Effector memory CD4-positive, alpha-beta T cell (primary cell): Measurements from ENCODE around the gene TRAPPC11.

ENCODE experiments used
- DNase-seq, 3 donors: peaks; one replicate each; pipeline ENCODE4 v3.0.0-alpha.2; 2020
- H3K27ac ChIP-seq: 2 replicates; pipeline ENCODE4 v1.7.0; 2013; ENCODE audit warnings: mild to moderate bottlenecking, low read length, moderate library complexity; ENCODE audit not compliant: insufficient read depth, poor library complexity, severe bottlenecking
- H3K27me3 ChIP-seq: replicated peaks from 2 replicates; pipeline ENCODE4 v1.7.0; 2013; ENCODE audit warnings: mild to moderate bottlenecking, low read length; ENCODE audit not compliant: insufficient read depth, control insufficient read depth, poor library complexity, severe bottlenecking
- H3K36me3 ChIP-seq: 2 replicates; pipeline ENCODE4 v1.7.0; 2013; ENCODE audit warnings: mild to moderate bottlenecking, low read length, moderate library complexity; ENCODE audit not compliant: control insufficient read depth, insufficient read depth
- H3K4me1 ChIP-seq: 2 replicates; pipeline ENCODE4 v1.7.0; 2013; ENCODE audit warnings: low read length, mild to moderate bottlenecking; ENCODE audit not compliant: control insufficient read depth, insufficient read depth, poor library complexity, severe bottlenecking
- H3K4me3 ChIP-seq: 2 replicates; pipeline ENCODE4 v1.7.0; 2013; ENCODE audit warnings: low read length, low read depth, mild to moderate bottlenecking; ENCODE audit not compliant: insufficient read depth, poor library complexity, severe bottlenecking
- H3K9me3 ChIP-seq: 2 replicates; pipeline ENCODE4 v1.7.0; 2013; ENCODE audit warnings: mild to moderate bottlenecking, low read length, moderate library complexity; ENCODE audit not compliant: control insufficient read depth

Gene TRAPPC11

DNA sequence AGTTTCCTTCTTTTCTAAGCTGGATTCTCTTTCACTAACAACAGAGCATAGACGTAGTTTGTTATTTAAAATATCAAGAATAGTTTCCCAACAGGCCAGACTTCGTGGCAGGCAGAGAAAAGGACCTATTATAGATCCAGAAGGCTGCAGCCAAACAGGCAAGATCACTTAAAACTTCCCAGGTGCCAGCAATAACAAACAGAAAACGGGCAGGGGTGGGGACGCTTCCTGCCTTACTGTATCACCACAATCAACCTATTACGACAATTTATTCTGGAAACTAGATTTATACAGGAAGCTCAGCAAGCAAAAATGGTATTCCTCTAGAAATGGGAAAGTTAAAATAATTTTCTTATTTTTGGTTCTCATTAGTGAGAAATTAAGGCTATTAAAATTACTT lies 22.2 kb upstream of the TRAPPC11 start:
- H3K9me3 ChIP-seq: no peaks in the 10 kb centered on the region
- no peak overlapping the region for H3K4me3 ChIP-seq
- no peaks in the 10 kb centered on the region for H3K4me1 ChIP-seq
- peaks cover 5% of the 10 kb centered on the region for H3K36me3 ChIP-seq
- no peak overlapping the region for H3K27ac ChIP-seq
- no peak for DNase-seq
- H3K27me3 ChIP-seq: no peaks in the 10 kb centered on the region

DNA sequence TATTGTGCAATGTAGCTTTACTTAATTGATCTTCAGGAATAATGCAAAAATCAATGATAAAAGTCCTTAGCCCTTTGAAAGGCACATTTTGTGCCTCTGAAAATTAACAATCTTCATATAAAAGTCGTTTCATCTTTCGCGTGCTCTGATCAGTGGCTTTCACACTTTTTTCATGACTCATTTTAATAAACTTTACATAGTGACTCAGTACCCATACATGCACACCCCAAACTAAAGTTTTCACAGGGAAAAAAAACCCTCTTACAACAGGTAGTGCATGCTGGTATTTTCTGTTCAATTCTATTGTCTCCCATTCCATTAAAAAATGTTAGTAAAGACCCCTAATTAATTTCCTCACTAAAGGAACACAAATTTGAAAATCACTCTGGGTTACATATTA lies 21.6 kb upstream of the TRAPPC11 start:
- Histone ChIP-seq H3K9me3 (no peaks in the 10 kb centered on the region), H3K4me3 (no peak overlapping the region), H3K36me3 (peaks cover 5% of the 10 kb centered on the region), H3K27me3 (no peaks in the 10 kb centered on the region), H3K27ac (no peak overlapping the region), H3K4me1 (no peaks in the 10 kb centered on the region)
- DNase-seq: no peak

GRCh38 chr4:183638436-183638835 lies 20.7 kb upstream of the TRAPPC11 start:
- Histone ChIP-seq H3K4me1 (no peaks in the 10 kb centered on the region), H3K4me3 (no peak overlapping the region), H3K27me3 (no peaks in the 10 kb centered on the region), H3K9me3 (no peaks in the 10 kb centered on the region), H3K27ac (no peak overlapping the region), H3K36me3 (peaks cover 5% of the 10 kb centered on the region)
- no peak for DNase-seq

DNA sequence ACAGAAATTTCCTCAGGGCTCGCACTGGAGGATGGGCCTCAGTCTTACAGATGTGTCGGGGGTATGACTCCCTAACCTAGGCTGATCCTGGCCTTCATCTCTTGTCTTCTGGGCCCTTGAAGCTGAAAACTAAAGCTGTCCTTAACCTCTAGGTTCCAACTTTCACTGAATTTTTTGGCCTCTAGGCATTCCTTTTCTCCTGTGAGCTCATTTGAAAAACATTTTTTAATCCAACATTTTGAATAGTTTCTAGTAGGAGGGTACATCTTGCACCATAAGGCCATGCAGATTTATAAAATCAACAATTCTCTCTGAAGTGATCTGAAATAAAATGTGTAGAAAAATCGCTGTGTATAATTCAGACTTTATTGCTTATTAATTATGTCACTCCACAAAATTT lies 19.8 kb upstream of the TRAPPC11 start:
- no peaks in the 10 kb centered on the region for H3K9me3 ChIP-seq
- no peak overlapping the region for H3K4me3 ChIP-seq
- peaks cover 10% of the 10 kb centered on the region for H3K36me3 ChIP-seq
- H3K27ac ChIP-seq: no peak overlapping the region
- no peak for DNase-seq
- H3K27me3 ChIP-seq: no peaks in the 10 kb centered on the region
- no peaks in the 10 kb centered on the region for H3K4me1 ChIP-seq

DNA sequence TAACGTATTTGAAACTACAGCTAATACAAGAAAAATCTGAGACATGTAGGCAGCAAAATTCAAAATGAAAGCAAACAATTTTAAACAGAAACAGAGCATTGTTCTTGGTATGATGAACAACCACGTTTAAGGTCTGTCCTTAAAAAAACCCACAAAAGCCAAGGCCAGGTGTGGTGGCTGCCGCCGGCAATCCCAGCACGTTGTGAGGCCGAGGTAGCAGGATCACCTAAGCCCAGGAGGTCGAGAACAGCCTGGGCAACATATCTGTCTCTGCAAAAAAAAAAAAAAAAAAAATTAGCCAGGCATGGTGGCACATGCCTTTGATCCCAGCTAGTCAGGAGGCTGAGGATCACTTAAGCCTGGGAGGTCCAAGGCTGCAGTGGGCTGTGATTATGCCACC lies 13.8 kb upstream of the TRAPPC11 start:
- Histone ChIP-seq H3K4me1 (no peaks in the 10 kb centered on the region), H3K27ac (no peak overlapping the region), H3K9me3 (no peaks in the 10 kb centered on the region), H3K27me3 (no peaks in the 10 kb centered on the region), H3K36me3 (peaks cover 39% of the 10 kb centered on the region), H3K4me3 (no peak overlapping the region)
- no peak for DNase-seq

DNA sequence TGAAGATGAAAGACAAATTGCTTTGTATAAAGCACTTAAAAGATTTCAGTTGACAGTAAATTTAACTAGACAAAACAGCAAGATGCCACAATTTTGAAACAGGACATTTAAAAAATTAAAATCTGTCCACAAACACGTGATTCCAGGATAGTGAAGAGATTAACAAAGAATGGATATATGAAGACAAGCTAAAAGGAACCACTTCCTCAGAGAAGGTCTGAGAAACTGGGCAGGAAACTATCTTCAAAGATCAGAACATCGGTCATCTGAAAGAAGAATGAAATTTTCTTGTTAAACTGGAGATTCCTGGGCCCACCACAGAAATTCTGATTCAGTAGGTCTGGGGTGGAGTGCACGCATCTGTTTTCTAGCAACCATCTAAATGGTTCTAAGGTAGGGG lies 1.5 kb upstream of the TRAPPC11 start:
- Histone ChIP-seq H3K4me1 (peaks cover 13% of the 10 kb centered on the region), H3K36me3 (peaks cover 5% of the 10 kb centered on the region), H3K27me3 (no peaks in the 10 kb centered on the region), H3K27ac (no peak overlapping the region), H3K9me3 (no peaks in the 10 kb centered on the region), H3K4me3 (no peak overlapping the region)
- no peak for DNase-seq

DNA sequence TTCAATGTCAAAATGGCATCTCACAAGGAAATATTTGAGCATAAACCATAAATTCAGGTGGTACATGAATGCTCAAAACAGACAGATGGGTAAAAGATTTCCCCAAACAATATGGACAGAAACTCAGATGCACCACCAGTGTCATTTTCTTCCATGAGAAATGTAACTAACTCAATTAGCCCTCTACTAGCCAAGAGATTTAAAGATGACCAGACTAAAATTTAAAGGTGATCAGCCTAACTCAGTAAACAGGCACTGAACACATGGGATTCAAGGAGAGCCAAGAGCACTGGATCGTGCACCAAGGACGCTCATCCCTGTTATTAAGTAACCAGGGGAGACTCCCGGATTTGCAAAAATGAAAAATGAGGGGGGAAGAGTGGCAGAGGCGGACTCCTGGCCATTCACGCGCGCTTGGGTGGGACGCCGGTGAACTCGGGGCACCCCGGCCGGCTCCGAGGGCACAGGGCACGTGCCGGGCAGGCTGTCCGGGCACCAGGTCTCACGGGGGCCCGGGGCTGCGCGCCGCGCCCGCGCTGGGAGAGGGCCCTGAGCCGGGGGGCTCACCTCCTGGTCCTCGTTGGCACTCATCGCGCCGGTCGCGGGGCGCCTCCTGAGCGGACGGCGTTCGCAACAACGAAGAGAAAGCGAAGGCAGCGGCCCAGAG lies 598 bp upstream of the TRAPPC11 start:
- H3K9me3 ChIP-seq: no peaks in the 10 kb centered on the region
- peaks cover 13% of the 10 kb centered on the region for H3K4me1 ChIP-seq
- peak overlapping the region; percentile 75 for H3K27ac ChIP-seq
- no peak for DNase-seq
- no peaks in the 10 kb centered on the region for H3K36me3 ChIP-seq
- H3K27me3 ChIP-seq: no peaks in the 10 kb centered on the region
- H3K4me3 ChIP-seq: peak overlapping the region; percentile 89

GRCh38 chr4:183659872-183660242 lies 764 bp downstream of the TRAPPC11 start:
- Histone ChIP-seq H3K4me3 (peak overlapping the region; percentile 89), H3K27ac (peak overlapping the region; percentile 84), H3K36me3 (peaks cover 9% of the 10 kb centered on the region), H3K9me3 (no peaks in the 10 kb centered on the region), H3K4me1 (peaks cover 13% of the 10 kb centered on the region), H3K27me3 (no peaks in the 10 kb centered on the region)
- DNase-seq: no peak

- no peaks in the 10 kb centered on the region for H3K9me3 ChIP-seq
- no peak overlapping the region for H3K4me3 ChIP-seq
- H3K36me3 ChIP-seq: peaks cover 56% of the 10 kb centered on the region
- no peak overlapping the region for H3K27ac ChIP-seq
- H3K4me1 ChIP-seq: peaks cover under 1% of the 10 kb centered on the region
- no peak for DNase-seq
- H3K27me3 ChIP-seq: no peaks in the 10 kb centered on the region
Observed at GRCh38 chr4:183666088-183666487, 7.0 kb downstream of the TRAPPC11 start.

DNA sequence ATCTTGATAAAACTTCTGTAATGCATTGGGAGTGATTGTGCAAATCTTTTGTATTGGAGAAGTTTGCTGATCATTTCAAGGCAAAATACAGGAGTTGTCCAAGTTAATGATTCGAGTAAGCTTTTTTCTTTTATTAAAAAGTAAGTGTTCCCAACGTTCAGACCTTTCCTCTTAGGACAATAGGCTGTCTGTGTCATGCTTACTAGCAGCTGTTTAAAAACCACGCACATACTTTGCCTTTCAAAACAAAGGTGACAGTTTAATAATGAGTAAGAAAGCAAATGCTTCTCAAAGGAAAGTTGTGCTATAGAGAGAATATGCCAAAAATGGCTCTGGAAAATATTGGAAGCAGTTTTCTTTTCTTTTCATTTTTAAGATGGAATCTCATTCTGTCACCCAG lies 11.2 kb downstream of the TRAPPC11 start:
- Histone ChIP-seq H3K9me3 (no peaks in the 10 kb centered on the region), H3K4me3 (no peak overlapping the region), H3K36me3 (peaks cover 49% of the 10 kb centered on the region), H3K4me1 (no peaks in the 10 kb centered on the region), H3K27me3 (no peaks in the 10 kb centered on the region), H3K27ac (no peak overlapping the region)
- DNase-seq: no peak
